ENCODE results near the gene MYO1B. TPM values are rescaled to one million over a fixed set of nuclear protein-coding genes. Genes with fewer than 3 reads are reported as not detected.

MYO1B gene
- total RNA-seq, 2 donors from 2014 or later, result 75.0 to 78.2 TPM

GRCh38 chr2:191202209-191202721 is 42.9 kb upstream of the MYO1B start:
- TF ChIP-seq, protein P1, sequence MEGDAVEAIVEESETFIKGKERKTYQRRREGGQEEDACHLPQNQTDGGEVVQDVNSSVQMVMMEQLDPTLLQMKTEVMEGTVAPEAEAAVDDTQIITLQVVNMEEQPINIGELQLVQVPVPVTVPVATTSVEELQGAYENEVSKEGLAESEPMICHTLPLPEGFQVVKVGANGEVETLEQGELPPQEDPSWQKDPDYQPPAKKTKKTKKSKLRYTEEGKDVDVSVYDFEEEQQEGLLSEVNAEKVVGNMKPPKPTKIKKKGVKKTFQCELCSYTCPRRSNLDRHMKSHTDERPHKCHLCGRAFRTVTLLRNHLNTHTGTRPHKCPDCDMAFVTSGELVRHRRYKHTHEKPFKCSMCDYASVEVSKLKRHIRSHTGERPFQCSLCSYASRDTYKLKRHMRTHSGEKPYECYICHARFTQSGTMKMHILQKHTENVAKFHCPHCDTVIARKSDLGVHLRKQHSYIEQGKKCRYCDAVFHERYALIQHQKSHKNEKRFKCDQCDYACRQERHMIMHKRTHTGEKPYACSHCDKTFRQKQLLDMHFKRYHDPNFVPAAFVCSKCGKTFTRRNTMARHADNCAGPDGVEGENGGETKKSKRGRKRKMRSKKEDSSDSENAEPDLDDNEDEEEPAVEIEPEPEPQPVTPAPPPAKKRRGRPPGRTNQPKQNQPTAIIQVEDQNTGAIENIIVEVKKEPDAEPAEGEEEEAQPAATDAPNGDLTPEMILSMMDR (IDR thresholded peaks at IDR 0.05), result no peak
- H3K27me3 ChIP-seq, result no peaks in the 10 kb centered on the region
- H3K4me3 ChIP-seq, result no peak overlapping the region
- H3K9me3 ChIP-seq, result no peaks in the 10 kb centered on the region
- no peak for DNase-seq
- no peak overlapping the region for H3K9ac ChIP-seq (ENCODE audit: low read depth in 2 of 2, low read length in 2 of 2)
- no peak overlapping the region for H3K27ac ChIP-seq
- no peaks in the 10 kb centered on the region for H3K4me1 ChIP-seq
- H3K36me3 ChIP-seq, result no peaks in the 10 kb centered on the region
- intact Hi-C loops (cut with DNase I), result no loop called here

GRCh38 chr2:191202881-191203397 is 42.3 kb upstream of the MYO1B start:
- Histone ChIP-seq H3K36me3 (no peaks in the 10 kb centered on the region), H3K4me1 (no peaks in the 10 kb centered on the region), H3K9me3 (no peaks in the 10 kb centered on the region), H3K27me3 (no peaks in the 10 kb centered on the region), H3K4me3 (no peak overlapping the region), H3K9ac (ENCODE audit: low read depth in 2 of 2, low read length in 2 of 2) (no peak overlapping the region), H3K27ac (no peak overlapping the region)
- TF ChIP-seq, protein P1 (IDR thresholded peaks at IDR 0.05), result no peak
- intact Hi-C loops (cut with DNase I), result no loop called here
- no peak for DNase-seq

DNA sequence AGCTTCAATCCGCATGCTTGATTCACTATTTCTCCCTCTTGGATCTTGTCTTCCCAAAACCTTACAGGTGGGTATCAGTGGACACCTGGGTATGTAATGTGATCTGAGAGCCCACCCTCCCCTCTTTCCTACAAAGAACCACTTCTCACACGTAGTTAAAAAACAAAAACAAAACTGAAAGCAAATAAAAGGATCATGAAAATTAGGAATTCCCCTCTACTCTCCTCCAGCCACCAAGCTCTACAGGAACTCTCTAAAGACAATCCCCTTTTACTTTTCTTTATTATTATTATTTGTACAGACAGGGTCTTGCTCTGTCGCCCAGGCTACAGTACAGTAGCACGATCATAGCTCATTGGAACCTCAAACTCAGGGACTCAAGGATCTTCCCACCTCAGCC is 40.8 kb upstream of the MYO1B start:
- Histone ChIP-seq H3K36me3 (no peaks in the 10 kb centered on the region), H3K9me3 (no peaks in the 10 kb centered on the region), H3K9ac (ENCODE audit: low read depth in 2 of 2, low read length in 2 of 2) (no peak overlapping the region), H3K27ac (no peak overlapping the region), H3K4me3 (no peak overlapping the region), H3K4me1 (no peaks in the 10 kb centered on the region), H3K27me3 (no peaks in the 10 kb centered on the region)
- TF ChIP-seq, protein P1 (IDR thresholded peaks at IDR 0.05), result no peak
- intact Hi-C loops (cut with DNase I), result no loop called here
- DNase-seq, result no peak

DNA sequence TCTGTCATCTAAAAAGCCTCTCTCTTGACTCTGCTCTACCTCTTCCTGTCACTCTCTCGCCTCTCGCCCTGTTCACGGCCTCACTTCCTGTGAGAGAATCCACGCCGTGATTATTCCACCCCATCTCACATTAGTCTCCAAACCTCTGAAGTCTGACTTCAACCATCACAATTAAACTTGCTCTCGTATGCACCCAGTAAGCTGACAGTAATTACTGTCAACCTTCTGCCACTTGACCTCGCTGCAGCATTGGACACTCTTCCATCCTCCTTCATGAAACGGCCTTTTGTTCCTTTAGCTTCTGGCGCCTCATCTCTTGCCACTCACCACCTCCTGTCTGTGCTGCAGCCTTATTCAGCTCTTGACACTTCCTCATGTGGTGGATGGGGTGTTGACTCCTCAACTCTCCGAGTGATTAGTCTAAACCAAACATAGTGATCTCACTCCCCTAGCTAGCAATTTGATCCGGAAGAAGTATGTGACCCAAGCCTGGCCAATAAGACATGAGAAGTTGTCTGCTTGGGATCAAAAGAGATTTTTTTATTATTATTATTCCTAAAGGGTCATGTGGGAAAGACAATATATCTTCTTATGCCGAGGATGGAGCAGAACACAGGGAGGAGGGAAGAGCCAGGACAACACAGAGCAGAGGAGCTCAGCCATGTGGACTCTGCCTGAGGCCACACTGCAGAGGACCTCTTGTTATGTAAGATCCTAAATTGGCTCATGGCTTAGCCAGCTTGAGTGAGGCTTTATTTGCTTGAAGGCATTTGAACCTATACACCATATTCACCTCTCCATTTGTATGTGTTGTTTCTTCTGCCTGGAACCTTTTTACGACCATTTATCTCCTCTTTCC is 38.4 kb upstream of the MYO1B start:
- TF ChIP-seq, protein P1 (IDR thresholded peaks at IDR 0.05), result no peak
- Histone ChIP-seq H3K36me3 (no peaks in the 10 kb centered on the region), H3K27me3 (no peaks in the 10 kb centered on the region), H3K27ac (no peak overlapping the region), H3K9me3 (no peaks in the 10 kb centered on the region), H3K9ac (ENCODE audit: low read depth in 2 of 2, low read length in 2 of 2) (no peak overlapping the region), H3K4me3 (no peak overlapping the region), H3K4me1 (no peaks in the 10 kb centered on the region)
- no peak for DNase-seq
- intact Hi-C loops (cut with DNase I), result no loop called here

DNA sequence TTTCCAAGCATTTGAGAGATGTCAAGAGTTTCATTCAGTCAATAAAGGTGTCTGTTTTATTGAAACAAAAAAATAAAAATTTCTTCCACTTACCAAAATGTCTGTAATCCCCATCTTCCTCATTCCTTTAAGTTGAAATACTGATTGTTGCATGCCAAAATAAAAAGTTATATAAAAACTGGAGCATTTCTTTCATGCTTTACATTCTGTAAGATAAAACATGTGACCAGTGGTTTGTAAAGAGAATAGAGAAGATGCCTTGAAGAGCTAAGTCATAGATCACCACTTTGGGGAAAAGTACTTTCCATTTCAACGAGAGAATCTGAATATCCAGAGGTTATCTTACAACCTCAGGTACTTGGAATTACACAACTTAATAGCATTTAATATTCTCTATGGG is 35.9 kb upstream of the MYO1B start:
- no peaks in the 10 kb centered on the region for H3K4me1 ChIP-seq
- no peak overlapping the region for H3K27ac ChIP-seq
- H3K4me3 ChIP-seq, result no peak overlapping the region
- TF ChIP-seq, protein P1 (IDR thresholded peaks at IDR 0.05), result no peak
- DNase-seq, result no peak
- no peaks in the 10 kb centered on the region for H3K36me3 ChIP-seq
- no peak overlapping the region for H3K9ac ChIP-seq (ENCODE audit: low read depth in 2 of 2, low read length in 2 of 2)
- intact Hi-C loops (cut with DNase I), result no loop called here
- no peaks in the 10 kb centered on the region for H3K9me3 ChIP-seq
- H3K27me3 ChIP-seq, result no peaks in the 10 kb centered on the region
